GM12891 (cell line): ENCODE results near the gene DNAJB7.
"Not testable (repeated sequence)": the region's sequence is repeated elsewhere in the genome, so short reads cannot be mapped to it uniquely, and the experiment has no call there.

Experiments used
- PAX5 ChIP-seq: IDR thresholded peaks from 2 replicates; pipeline ENCODE4 v1.6.1; 2011; ENCODE audit warnings: low read length, moderate library complexity, mild to moderate bottlenecking; ENCODE audit not compliant: insufficient read depth, severe bottlenecking
- POLR2A ChIP-seq: IDR thresholded peaks from 2 replicates; pipeline ENCODE4 v1.6.1; 2011; ENCODE audit warnings: low read depth, low read length, control low read depth
- POLR2AphosphoS5 ChIP-seq: IDR thresholded peaks from 2 replicates; pipeline ENCODE4 v1.6.1; 2011; ENCODE audit warnings: low read depth, low read length, control low read depth
- POU2F2 ChIP-seq: IDR thresholded peaks from 2 replicates; pipeline ENCODE4 v1.6.1; 2011; ENCODE audit warnings: low read depth, mild to moderate bottlenecking, control low read depth, low read length, moderate library complexity
- TAF1 ChIP-seq: IDR thresholded peaks from 2 replicates; pipeline ENCODE4 v1.6.1; 2011; ENCODE audit warnings: low read depth, low read length, control low read depth

- TF ChIP-seq POU2F2, POLR2A, POLR2AphosphoS5, PAX5, TAF1: not testable (repeated sequence)
Observed at GRCh38 chr22:40845816-40846215, 16.1 kb downstream of the DNAJB7 start.
